Esophagus muscularis mucosa (tissue), 4 donors: Measurements from ENCODE around the gene PHYHIPL. TPM values are rescaled to one million over a fixed set of nuclear protein-coding genes. Genes with fewer than 3 reads are reported as not detected.

Source experiments
- DNase-seq: peaks from one replicate; pipeline ENCODE4 v3.0.0-alpha.2; 2017; ENCODE audit errors: extremely low spot score
- H3K27ac ChIP-seq, 4 donors: fragments of 200-600 bp; sonication (generic); replicated peaks in 1 of 4; 1 replicate in 3 of 4; 2 replicates in 1 of 4; pipeline ENCODE4 v1.5.1; 2016 to 2019; ENCODE audit warnings: mild to moderate bottlenecking in 1 of 4
- H3K27me3 ChIP-seq, 4 donors: fragments of 200-600 bp; sonication (generic); one replicate each; pipeline versions ENCODE4 v1.5.1 to v1.6.0; 2016 to 2019
- H3K36me3 ChIP-seq, 4 donors: fragments of 200-600 bp; sonication (generic); one replicate each; pipeline ENCODE4 v1.5.1; 2016 to 2019
- H3K4me1 ChIP-seq, 4 donors: fragments of 200-600 bp; sonication (generic); one replicate each; pipeline ENCODE4 v1.5.1; 2016 to 2019
- H3K4me3 ChIP-seq, 4 donors: fragments of 200-600 bp; sonication (generic); 1 replicate in 2 of 4; 2 replicates in 2 of 4; pipeline ENCODE4 v1.5.1; 2016 to 2019; ENCODE audit warnings: mild to moderate bottlenecking in 4 of 4, moderate library complexity in 1 of 4
- H3K9me3 ChIP-seq, 4 donors: fragments of 200-600 bp; sonication (generic); 1 replicate in 3 of 4; 2 replicates in 1 of 4; pipeline ENCODE4 v1.5.1; 2016 to 2019
- EP300 ChIP-seq: sonication (generic); formaldehyde crosslinking; IDR thresholded peaks from one replicate; pipeline ENCODE4 v1.6.1; 2017; ENCODE audit warnings: antibody characterized with exemption
- POLR2A ChIP-seq: fragments of 450-650 bp; IDR thresholded peaks from one replicate; pipeline ENCODE4 v1.6.1; 2017; ENCODE audit warnings: antibody characterized with exemption, moderate library complexity, mild to moderate bottlenecking, low read depth
- POLR2AphosphoS5 ChIP-seq, 2 donors: sonication (generic); formaldehyde crosslinking; IDR thresholded peaks; one replicate each; pipeline ENCODE4 v1.6.1; 2017; ENCODE audit warnings: antibody characterized with exemption in 2 of 2
- WGBS: methylation state at CpG from one replicate; pipeline ENCODE4 v1.1.5; 2018; 5-methylcytosine and 5-hydroxymethylcytosine counted together
- intact Hi-C: fragments of 100-400 bp; cut with DNase I; formaldehyde crosslinking; loops from one replicate; pipeline ENCODE4 v1.15.1; 2023
- total RNA-seq, 4 donors: library from RNA; depleted of rRNA; stranded (reverse); fragments of >200 nt; gene quantifications; one replicate each; pipeline versions ENCODE4 v1.1.0 to v1.2.1, GENCODE V29; 2016
- TF ChIP-seq, protein P1 (sequence below), 3 experiments: fragments of 200-600 bp in 2 of 3; fragments of 450-650 bp in 1 of 3; sonication (generic) in 2 of 3; IDR thresholded peaks; one replicate each; pipeline ENCODE4 v1.5.1; 2017 to 2019; ENCODE audit warnings: antibody characterized with exemption in 3 of 3, mild to moderate bottlenecking in 2 of 3, moderate library complexity in 1 of 3

PHYHIPL gene
- total RNA-seq, 4 donors from 2014 or later = 0.34 to 1.7 (median 0.76) TPM

DNA sequence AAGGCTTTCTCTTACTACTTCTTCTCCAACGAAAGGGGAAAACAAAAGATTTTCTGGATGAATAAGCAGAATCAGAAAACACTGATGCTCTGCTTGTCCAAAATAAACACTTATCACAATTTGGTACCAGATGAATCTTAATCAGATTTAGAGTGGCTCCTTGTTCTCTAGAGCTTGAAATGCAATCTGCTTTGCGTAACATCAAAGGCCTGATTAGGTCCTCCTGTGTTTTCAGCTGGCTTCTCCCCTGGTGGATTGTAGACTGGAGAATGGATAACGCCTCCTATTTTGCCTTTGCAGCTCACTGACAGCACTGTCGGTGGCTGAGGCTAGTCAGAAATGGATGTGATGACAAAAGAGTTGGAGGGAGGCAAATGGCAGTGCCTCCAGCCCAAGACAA lies 94.7 kb downstream of the PHYHIPL start:
- H3K4me3 ChIP-seq = no peak overlapping the region
- peaks cover 10 to 44% (median 30%) of the 10 kb centered on the region in 4 donors for H3K36me3 ChIP-seq
- peaks cover 0 to 24% (median 16%) of the 10 kb centered on the region in 4 donors for H3K4me1 ChIP-seq
- no peak for TF ChIP-seq POLR2AphosphoS5 (IDR thresholded peaks at IDR 0.05)
- TF ChIP-seq, protein P1, sequence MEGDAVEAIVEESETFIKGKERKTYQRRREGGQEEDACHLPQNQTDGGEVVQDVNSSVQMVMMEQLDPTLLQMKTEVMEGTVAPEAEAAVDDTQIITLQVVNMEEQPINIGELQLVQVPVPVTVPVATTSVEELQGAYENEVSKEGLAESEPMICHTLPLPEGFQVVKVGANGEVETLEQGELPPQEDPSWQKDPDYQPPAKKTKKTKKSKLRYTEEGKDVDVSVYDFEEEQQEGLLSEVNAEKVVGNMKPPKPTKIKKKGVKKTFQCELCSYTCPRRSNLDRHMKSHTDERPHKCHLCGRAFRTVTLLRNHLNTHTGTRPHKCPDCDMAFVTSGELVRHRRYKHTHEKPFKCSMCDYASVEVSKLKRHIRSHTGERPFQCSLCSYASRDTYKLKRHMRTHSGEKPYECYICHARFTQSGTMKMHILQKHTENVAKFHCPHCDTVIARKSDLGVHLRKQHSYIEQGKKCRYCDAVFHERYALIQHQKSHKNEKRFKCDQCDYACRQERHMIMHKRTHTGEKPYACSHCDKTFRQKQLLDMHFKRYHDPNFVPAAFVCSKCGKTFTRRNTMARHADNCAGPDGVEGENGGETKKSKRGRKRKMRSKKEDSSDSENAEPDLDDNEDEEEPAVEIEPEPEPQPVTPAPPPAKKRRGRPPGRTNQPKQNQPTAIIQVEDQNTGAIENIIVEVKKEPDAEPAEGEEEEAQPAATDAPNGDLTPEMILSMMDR (IDR thresholded peaks at IDR 0.05) = no peak
- TF ChIP-seq EP300 = no peak
- TF ChIP-seq POLR2A = no peak
- intact Hi-C loops = no loop called here
- 81% methylated on average over 4 of the region's 4 CpGs for whole genome bisulfite sequencing
- H3K9me3 ChIP-seq = no peaks in the 10 kb centered on the region
- DNase-seq = no peak
- no peaks in the 10 kb centered on the region for H3K27me3 ChIP-seq
- no peak overlapping the region for H3K27ac ChIP-seq

DNA sequence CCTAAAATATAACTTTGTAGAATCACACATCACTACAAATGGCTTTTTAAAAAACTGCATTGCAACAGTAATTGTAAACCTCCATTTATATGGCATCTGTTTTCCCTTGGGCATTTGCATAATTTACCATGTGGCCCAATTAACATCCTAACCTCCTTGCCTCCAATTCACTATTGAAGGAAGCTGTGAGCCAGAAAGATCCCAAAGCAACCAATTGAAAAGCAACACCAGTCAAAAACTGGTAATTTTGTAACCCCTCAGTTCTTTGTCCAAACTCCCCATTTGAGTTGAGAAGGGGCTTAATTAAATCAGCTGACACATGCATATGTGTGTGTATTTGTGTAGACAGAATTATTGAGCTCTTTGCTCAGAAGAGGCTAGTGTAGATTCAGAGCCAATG lies 95.6 kb downstream of the PHYHIPL start:
- Histone ChIP-seq H3K27me3 (no peaks in the 10 kb centered on the region), H3K4me3 (no peak overlapping the region), H3K36me3 (peaks cover 8 to 35% (median 22%) of the 10 kb centered on the region in 4 donors), H3K4me1 (peaks cover 0 to 28% (median 21%) of the 10 kb centered on the region in 4 donors), H3K27ac (no peak overlapping the region), H3K9me3 (no peaks in the 10 kb centered on the region)
- no peak for TF ChIP-seq POLR2A
- TF ChIP-seq EP300 = no peak
- TF ChIP-seq POLR2AphosphoS5 (IDR thresholded peaks at IDR 0.05) = no peak
- TF ChIP-seq, protein P1 (IDR thresholded peaks at IDR 0.05) = no peak
- no peak for DNase-seq
- intact Hi-C loops = no loop called here

DNA sequence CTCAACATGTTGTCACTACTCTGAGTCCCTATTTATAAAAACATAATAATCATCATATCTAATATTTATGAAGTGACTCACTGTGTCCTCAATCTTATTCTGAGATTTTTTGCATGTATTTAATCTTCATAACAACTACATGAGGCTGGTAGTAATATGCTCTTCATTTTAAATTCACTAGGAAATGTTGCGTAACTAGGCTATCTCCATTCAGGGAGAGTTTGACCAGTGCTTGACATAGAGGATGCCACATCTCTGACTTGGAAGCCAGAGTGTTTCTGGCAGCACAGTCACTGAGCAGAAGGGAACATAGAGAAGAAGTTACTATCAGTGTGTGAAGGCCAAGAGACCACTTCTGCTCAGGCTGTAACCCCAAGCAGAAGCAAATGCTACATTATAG lies 97.0 kb downstream of the PHYHIPL start:
- peaks cover 5 to 22% (median 13%) of the 10 kb centered on the region in 4 donors for H3K36me3 ChIP-seq
- H3K4me3 ChIP-seq = no peak overlapping the region
- no peak for DNase-seq
- WGBS = 88% methylated on average over 1 of the region's 1 CpG
- no peaks in the 10 kb centered on the region for H3K9me3 ChIP-seq
- H3K27me3 ChIP-seq = no peaks in the 10 kb centered on the region
- H3K27ac ChIP-seq = no peak overlapping the region
- TF ChIP-seq EP300 (no peak), POLR2AphosphoS5 (IDR thresholded peaks at IDR 0.05) (no peak), POLR2A (no peak)
- TF ChIP-seq, protein P1 (IDR thresholded peaks at IDR 0.05) = no peak
- H3K4me1 ChIP-seq = peaks cover 0 to 28% (median 26%) of the 10 kb centered on the region in 4 donors
- intact Hi-C loops = no loop called here

DNA sequence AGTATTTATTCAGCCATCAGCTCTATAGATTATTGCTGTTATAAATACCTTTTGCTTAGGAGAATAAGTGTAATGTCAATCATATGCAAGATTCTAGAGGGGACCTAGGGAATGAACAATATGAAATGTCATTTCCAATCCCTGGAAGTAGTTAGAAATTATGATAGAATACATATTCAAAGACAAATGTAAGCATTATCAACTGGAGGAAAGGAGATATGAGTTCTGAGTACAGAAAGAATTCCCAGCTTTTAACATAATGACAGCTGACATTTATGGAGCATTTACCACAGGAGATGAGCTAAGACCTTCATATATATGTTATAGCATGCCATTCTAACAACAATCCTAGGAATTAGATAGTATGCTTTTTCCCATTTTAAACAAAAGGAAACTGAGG lies 99.7 kb downstream of the PHYHIPL start:
- Histone ChIP-seq H3K4me1 (peaks cover 0 to 40% (median 37%) of the 10 kb centered on the region in 4 donors), H3K4me3 (no peak overlapping the region), H3K27me3 (no peaks in the 10 kb centered on the region), H3K9me3 (no peaks in the 10 kb centered on the region), H3K27ac (no peak overlapping the region), H3K36me3 (peaks cover 0 to 6% (median 2%) of the 10 kb centered on the region in 4 donors)
- DNase-seq = no peak
- TF ChIP-seq, protein P1 (IDR thresholded peaks at IDR 0.05) = no peak
- TF ChIP-seq POLR2AphosphoS5 (IDR thresholded peaks at IDR 0.05) (no peak), EP300 (no peak), POLR2A (no peak)
- intact Hi-C loops = no loop called here

DNA sequence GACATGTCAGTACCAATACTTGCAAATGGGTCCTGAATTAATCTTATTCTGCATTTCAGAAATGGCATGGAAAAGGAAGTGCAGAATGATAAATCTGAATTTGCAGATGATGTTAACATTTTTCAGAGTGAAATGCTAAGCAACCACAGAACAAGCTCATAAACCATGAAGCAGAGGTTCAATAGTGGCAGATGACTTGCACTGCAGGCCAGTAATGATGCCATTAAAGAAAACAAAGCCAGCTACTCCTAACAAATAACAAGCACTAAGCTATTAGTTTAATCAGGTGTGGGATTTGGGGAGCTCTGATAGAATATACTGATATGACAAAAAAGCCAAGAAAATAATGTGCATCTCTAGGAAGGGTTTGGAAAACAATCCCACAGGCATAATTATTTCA lies 100.5 kb downstream of the PHYHIPL start:
- no peak for DNase-seq
- Histone ChIP-seq H3K27ac (no peak overlapping the region), H3K4me1 (peaks cover 0 to 39% (median 33%) of the 10 kb centered on the region in 4 donors), H3K9me3 (no peaks in the 10 kb centered on the region), H3K4me3 (no peak overlapping the region), H3K27me3 (no peaks in the 10 kb centered on the region), H3K36me3 (peaks cover 0 to 6% (median 2%) of the 10 kb centered on the region in 4 donors)
- TF ChIP-seq EP300 = no peak
- TF ChIP-seq POLR2A = no peak
- TF ChIP-seq, protein P1 (IDR thresholded peaks at IDR 0.05) = no peak
- no peak for TF ChIP-seq POLR2AphosphoS5 (IDR thresholded peaks at IDR 0.05)
- intact Hi-C loops = no loop called here
